Left lung (tissue), 14 donors: ENCODE results near the gene GOLGA6L25. TPM values are rescaled to one million over a fixed set of nuclear protein-coding genes. Genes with fewer than 3 reads are reported as not detected.
"Not testable (repeated sequence)": the region's sequence is repeated elsewhere in the genome, so short reads cannot be mapped to it uniquely, and the experiment has no call there.

Experiments
- ATAC-seq: fragments of 200-7000 bp; cut with Tn5 transposase; one replicate; pipeline ENCODE4 v1.9.1; 2020; ENCODE audit warnings: moderate library complexity
- DNase-seq, 4 donors: peaks; one replicate each; pipeline ENCODE4 v3.0.0-alpha.2; 2013 to 2020
- H3K27ac ChIP-seq, 2 donors: fragments of 200-600 bp; sonication (generic) in 1 of 2; one replicate each; pipeline versions ENCODE4 v1.5.0 to v1.8.0; 2020 to 2021
- H3K27me3 ChIP-seq, 2 donors: fragments of 200-600 bp; sonication (generic) in 1 of 2; one replicate each; pipeline versions ENCODE4 v1.5.0 to v1.8.0; 2020 to 2021
- H3K36me3 ChIP-seq, 2 donors: fragments of 200-600 bp; sonication (generic) in 1 of 2; one replicate each; pipeline versions ENCODE4 v1.5.0 to v1.8.0; 2020 to 2021
- H3K4me1 ChIP-seq, 2 donors: fragments of 200-600 bp; one replicate each; pipeline ENCODE4 v1.8.0; 2021
- H3K4me3 ChIP-seq, 2 donors: fragments of 200-600 bp; sonication (generic) in 1 of 2; one replicate each; pipeline versions ENCODE4 v1.5.0 to v1.8.0; 2020 to 2021; ENCODE audit warnings: mild to moderate bottlenecking in 1 of 2
- H3K9me3 ChIP-seq, 2 donors: fragments of 200-600 bp; sonication (generic) in 1 of 2; one replicate each; pipeline versions ENCODE4 v1.5.0 to v1.8.0; 2020 to 2021
- intact Hi-C, 2 donors: fragments of 100-400 bp; cut with DNase I; formaldehyde crosslinking; loops; one replicate each; pipeline versions ENCODE4 v1.11.2 to v1.14.2; 2022
- long read RNA-seq, 12 donors: library from polyadenylated mRNA in 2 of 12; unstranded in 2 of 12; transcript quantifications; one replicate each; pipeline ENCODE4 v2.0.0 and lab custom pipeline, GENCODE V29; 2019 to 2026
- polyA plus RNA-seq, 6 donors: library from polyadenylated mRNA; unstranded; fragments of 120-200 nt; gene quantifications; one replicate each; pipeline ENCODE4 v1.2.1, GENCODE V29; 2013; ENCODE audit not compliant: insufficient read length in 6 of 6
- total RNA-seq, 2 donors: library from RNA; stranded (reverse); fragmentation: NEBNext Ultra II Directional; extraction: Animal tissue kit (Norgen Biotek cat#: 25700); gene quantifications; one replicate each; pipeline ENCODE4 v1.2.1, GENCODE V29; 2021
- donor health status: DM: no; HTN: yes; CAD: no.
- donor health status: DM: no; HTN: no; CAD: no.

The GOLGA6L25 gene
- total RNA-seq (not detected), polyA plus RNA-seq (not detected)
- long read RNA-seq, donor 1, result 0 reads
- long read RNA-seq, donor 2, result 0 reads
- long read RNA-seq, donor 3, result 0 reads
- long read RNA-seq, donor 4, result 0 reads
- long read RNA-seq, donor 5, result 0 reads
- long read RNA-seq, donor 6, result 0 reads
- long read RNA-seq, donor 7, result 0 reads
- long read RNA-seq, donor 8, result 0 reads
- long read RNA-seq, donor 9, result 0 reads
- long read RNA-seq, donor 10, result 0 reads
- long read RNA-seq, donor 11, result 0 reads
- long read RNA-seq, donor 12, result 0 reads

- intact Hi-C loops, DNase-seq, H3K27me3 ChIP-seq, H3K36me3 ChIP-seq, H3K4me1 ChIP-seq, H3K9me3 ChIP-seq, H3K27ac ChIP-seq, H3K4me3 ChIP-seq, ATAC-seq: not testable (repeated sequence)
Observed at GRCh38 chr15:28553268-28553667, at the start of gene GOLGA6L25. TSS of gene GOLGA6L25 (plus strand) at chr15:28553568. CDS start at chr15:28553629, 61 bp downstream.

GRCh38 chr15:28508217-28508889 is 45.0 kb upstream of the GOLGA6L25 start:
- ATAC-seq, result peak; percentile 18
- intact Hi-C loops, H3K4me3 ChIP-seq, H3K27me3 ChIP-seq, H3K9me3 ChIP-seq, H3K27ac ChIP-seq, H3K36me3 ChIP-seq, DNase-seq, H3K4me1 ChIP-seq: not testable (repeated sequence)

GRCh38 chr15:28514128-28514527 is 39.2 kb upstream of the GOLGA6L25 start:
- H3K36me3 ChIP-seq, H3K4me3 ChIP-seq, H3K27me3 ChIP-seq, ATAC-seq, intact Hi-C loops, H3K27ac ChIP-seq, H3K4me1 ChIP-seq, H3K9me3 ChIP-seq: not testable (repeated sequence)
- peak in 1 of 4 donors; percentile 47 for DNase-seq

- intact Hi-C loops, ATAC-seq, H3K27ac ChIP-seq, H3K4me1 ChIP-seq, H3K36me3 ChIP-seq, H3K27me3 ChIP-seq, H3K9me3 ChIP-seq, H3K4me3 ChIP-seq, DNase-seq: not testable (repeated sequence)
Observed at GRCh38 chr15:28515208-28515607, 38.2 kb upstream of the GOLGA6L25 start.

- H3K27ac ChIP-seq, intact Hi-C loops, ATAC-seq: not testable (repeated sequence)
Observed at GRCh38 chr15:28532954-28533353, 20.4 kb upstream of the GOLGA6L25 start, which contains the start of gene GOLGA8G. TSS of gene GOLGA8G (minus strand) at chr15:28532971. CDS start at chr15:28532909, 62 bp downstream.

GRCh38 chr15:28573351-28573750 is 20.0 kb downstream of the GOLGA6L25 start:
- H3K27ac ChIP-seq, H3K4me3 ChIP-seq, H3K27me3 ChIP-seq, H3K36me3 ChIP-seq, intact Hi-C loops, H3K4me1 ChIP-seq, ATAC-seq, H3K9me3 ChIP-seq: not testable (repeated sequence)
- peak in 1 of 4 donors; percentile 42 for DNase-seq

More at GRCh38 chr15:28532954-28533353, 20.4 kb upstream of the GOLGA6L25 start, which contains the start of gene GOLGA8G:
- H3K4me3 ChIP-seq, H3K9me3 ChIP-seq, H3K36me3 ChIP-seq, H3K4me1 ChIP-seq, H3K27me3 ChIP-seq: not testable (repeated sequence)
- DNase-seq, result peak in 1 of 4 donors; percentile 37

GRCh38 chr15:28588977-28589606 is 35.7 kb downstream of the GOLGA6L25 start:
- H3K36me3 ChIP-seq, H3K27me3 ChIP-seq, H3K27ac ChIP-seq, DNase-seq, H3K4me1 ChIP-seq, H3K9me3 ChIP-seq, intact Hi-C loops: not testable (repeated sequence)
- peak; percentile 47 for ATAC-seq
- peak overlapping the region in 1 of 2 donors; percentile 29 for H3K4me3 ChIP-seq

- H3K9me3 ChIP-seq, H3K27me3 ChIP-seq, ATAC-seq, intact Hi-C loops, DNase-seq, H3K36me3 ChIP-seq, H3K27ac ChIP-seq, H3K4me1 ChIP-seq: not testable (repeated sequence)
- H3K4me3 ChIP-seq, result peak overlapping the region; percentile 15 to 40
Observed at GRCh38 chr15:28589769-28590168, 36.4 kb downstream of the GOLGA6L25 start.

GRCh38 chr15:28592395-28592794 is 39.0 kb downstream of the GOLGA6L25 start:
- H3K27me3 ChIP-seq, H3K36me3 ChIP-seq, DNase-seq, H3K9me3 ChIP-seq, H3K4me3 ChIP-seq, intact Hi-C loops, H3K27ac ChIP-seq, H3K4me1 ChIP-seq, ATAC-seq: not testable (repeated sequence)

GRCh38 chr15:28593424-28594129 is 40.2 kb downstream of the GOLGA6L25 start:
- ATAC-seq, H3K36me3 ChIP-seq, DNase-seq, H3K4me3 ChIP-seq, H3K9me3 ChIP-seq, intact Hi-C loops, H3K27me3 ChIP-seq, H3K27ac ChIP-seq, H3K4me1 ChIP-seq: not testable (repeated sequence)

- DNase-seq, H3K4me3 ChIP-seq, H3K36me3 ChIP-seq, intact Hi-C loops, H3K4me1 ChIP-seq, H3K9me3 ChIP-seq, H3K27ac ChIP-seq, ATAC-seq, H3K27me3 ChIP-seq: not testable (repeated sequence)
Observed at GRCh38 chr15:28597471-28597870, 44.1 kb downstream of the GOLGA6L25 start.

- H3K9me3 ChIP-seq, H3K4me3 ChIP-seq, H3K27ac ChIP-seq, H3K27me3 ChIP-seq, H3K36me3 ChIP-seq, H3K4me1 ChIP-seq, ATAC-seq, intact Hi-C loops: not testable (repeated sequence)
- peak in 1 of 4 donors; percentile 61 for DNase-seq
Observed at GRCh38 chr15:28598209-28598608, 44.8 kb downstream of the GOLGA6L25 start.

- H3K4me1 ChIP-seq, H3K27ac ChIP-seq, H3K36me3 ChIP-seq, H3K9me3 ChIP-seq, ATAC-seq, intact Hi-C loops, H3K4me3 ChIP-seq, DNase-seq, H3K27me3 ChIP-seq: not testable (repeated sequence)
Observed at GRCh38 chr15:28602152-28602551, 48.8 kb downstream of the GOLGA6L25 start.
